HL-60/S4 (cell line): ENCODE results near the gene DTX2.
"Not testable (repeated sequence)": the region's sequence is repeated elsewhere in the genome, so short reads cannot be mapped to it uniquely, and the experiment has no call there.

Source experiments
- in situ Hi-C: fragments of 300-500 bp; cut with MboI; formaldehyde crosslinking; loops from 2 replicates; pipeline ENCODE4 v1.14.3; 2022; ENCODE audit warnings: low sequenced_read_pairs

The DTX2 gene

DNA sequence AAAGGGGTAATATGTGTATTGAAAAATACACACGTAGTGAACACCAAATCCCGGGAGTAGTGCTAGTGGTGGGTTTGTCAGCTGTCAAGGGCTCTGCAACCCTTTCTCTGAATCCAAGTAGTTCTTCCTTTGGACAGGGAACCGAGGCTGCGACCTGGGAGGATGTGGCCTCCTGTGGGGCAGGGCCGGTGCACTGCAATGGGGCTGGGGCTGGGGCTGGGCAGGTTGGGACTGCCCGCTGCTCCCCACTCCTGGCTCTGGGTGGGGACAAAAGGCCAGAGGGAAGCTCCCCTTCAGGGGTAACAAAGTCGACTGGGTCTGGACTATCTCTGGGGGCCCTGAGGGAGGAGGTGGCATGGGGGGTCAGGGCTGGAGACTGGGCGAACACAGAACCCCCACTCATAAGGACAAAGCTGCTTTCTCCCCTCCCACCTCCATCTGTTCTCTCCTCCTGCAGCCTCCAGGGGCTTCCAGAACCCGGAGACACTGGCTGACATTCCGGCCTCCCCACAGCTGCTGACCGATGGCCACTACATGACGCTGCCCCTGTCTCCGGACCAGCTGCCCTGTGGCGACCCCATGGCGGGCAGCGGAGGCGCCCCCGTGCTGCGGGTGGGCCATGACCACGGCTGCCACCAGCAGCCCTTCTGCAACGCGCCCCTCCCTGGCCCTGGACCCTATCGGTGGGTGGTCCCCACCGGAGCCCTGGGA, 49.8 kb downstream of the DTX2 start:
- in situ Hi-C loops = not testable (repeated sequence)

DNA sequence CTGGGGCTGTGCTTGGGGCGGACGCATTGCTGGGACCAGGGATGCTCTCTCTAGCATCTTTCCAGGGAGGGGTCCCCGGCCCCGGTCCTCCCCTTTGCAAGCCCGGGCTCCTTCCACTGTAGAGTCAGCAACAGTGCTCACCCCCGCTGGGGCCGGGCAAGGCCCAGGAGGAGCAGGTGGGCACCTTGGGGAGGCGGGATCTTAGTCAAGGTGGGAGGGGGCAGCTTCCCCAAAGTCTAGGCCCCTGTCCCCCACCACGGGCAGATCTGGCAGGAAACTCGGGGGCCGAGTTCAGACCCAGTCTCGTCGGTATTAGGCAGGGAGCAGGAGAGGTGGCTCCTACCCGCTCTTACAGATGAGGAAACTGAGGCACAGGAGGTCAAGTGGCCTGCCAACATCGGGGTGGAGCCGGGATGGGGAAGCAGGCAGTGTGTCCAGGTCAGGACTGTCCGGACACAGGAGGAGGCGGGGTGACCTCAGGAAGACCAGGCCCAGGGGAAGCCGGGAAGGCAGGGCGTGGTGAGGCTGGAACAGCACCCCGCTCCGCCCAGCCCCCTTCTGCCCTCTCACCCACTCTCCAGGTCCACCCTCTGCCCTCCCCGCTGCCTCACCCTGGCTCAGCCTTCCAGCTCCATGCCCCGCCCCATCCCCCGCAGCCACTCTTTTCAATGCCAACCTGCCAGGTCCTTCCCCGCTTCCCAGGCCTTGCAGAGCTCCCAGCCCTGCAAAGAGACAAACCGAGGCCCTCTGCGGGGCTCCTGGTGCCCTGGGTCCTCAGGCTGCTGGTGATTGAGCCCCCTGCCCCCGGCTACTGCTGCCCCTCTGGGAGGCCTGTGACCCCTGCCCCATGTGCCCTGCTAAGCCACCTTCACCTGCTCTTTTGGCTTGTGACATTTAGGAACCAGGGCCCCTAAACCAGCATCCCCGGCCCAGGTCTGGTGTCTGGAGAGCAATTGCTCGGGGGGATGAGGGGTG, 50.7 kb downstream of the DTX2 start:
- in situ Hi-C loops = not testable (repeated sequence)

DNA sequence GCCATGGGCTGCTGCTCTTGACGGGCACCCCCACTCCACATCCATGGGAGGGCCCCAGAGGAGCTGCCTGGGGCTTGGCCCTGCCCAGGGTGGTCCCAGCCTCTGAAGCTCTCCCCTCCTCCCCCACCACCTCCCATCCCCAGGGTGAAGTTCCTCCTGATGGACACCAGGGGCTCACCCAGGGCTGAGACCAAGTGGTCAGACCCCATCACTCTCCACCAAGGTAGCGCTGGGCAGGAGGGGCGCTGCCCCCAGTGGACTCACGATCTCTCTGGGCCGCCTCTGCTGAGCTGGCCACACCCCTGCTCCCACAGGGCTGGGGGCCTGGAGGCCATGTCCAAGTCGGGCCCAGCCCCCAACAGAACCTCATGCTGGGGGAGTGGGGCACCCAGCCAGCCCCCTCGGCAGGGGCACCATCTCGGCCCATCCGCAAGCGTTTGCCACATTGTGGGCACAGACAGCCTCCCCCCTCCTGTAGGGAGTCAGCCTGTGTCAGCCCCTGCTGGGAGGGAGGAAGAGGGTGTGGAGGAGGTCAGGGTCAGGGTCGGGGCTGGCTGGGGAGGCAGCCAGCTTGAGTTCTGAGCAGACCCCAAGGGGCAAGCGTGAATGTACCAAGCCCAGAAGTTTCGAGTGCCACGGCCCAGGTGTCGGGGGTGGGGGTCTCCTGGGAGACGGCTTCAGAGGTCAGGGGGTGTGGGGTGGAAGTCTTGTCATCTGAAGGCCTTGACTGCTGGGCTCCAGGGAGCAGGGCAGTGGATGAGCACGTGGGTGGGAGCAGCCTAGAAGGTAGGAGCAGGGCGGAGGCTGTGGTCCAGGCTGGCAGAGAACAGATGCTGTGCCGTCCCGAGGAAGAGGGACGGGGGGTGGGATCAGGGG, 51.7 kb downstream of the DTX2 start:
- in situ Hi-C loops = no loop called here

DNA sequence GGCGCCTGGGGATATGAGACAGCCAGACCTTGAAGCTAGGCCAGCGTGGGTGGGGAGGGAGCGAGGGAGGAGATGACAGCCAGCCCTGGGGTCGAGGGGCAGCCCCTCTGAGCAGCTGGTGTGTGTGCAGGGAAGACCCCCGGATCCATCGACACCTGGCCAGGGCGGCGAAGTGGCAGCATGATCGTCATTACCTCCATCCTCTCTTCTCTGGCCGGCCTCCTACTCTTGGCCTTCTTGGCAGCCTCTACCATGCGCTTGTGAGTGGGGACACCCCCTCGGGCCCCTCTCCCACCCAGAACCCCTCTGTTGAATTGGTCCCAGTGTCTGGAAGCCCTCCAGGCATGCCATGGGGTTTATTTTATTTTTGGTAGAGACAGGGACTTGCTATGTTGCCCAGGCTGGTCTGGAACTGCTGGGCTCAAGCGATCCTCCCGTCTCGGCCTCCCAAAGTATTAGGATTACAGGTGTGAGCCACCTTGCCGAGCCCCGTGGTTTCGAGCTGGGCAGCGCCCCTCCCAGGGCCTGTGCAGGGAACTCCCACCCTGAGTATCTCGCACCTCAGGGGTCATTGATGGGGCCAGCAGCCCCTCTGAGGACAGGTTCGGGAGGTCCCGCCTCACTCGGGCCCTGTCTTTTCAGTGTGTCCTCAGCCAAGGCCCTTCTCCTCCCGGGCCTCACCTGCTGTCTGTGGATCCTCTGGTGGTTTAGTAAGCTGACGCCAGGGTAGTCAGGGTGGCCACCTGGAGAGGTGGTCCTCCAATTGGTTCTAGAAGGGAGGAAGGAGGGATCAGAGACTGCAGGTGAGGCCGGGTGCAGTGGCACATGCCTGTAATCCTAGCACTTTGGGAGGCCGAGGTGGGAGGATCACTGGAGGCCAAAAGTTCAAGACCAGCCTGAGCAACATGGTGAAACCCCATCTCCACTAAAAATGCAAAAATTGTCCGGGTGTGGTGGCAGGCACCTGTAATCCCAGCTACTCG, 52.6 kb downstream of the DTX2 start:
- in situ Hi-C loops = no loop called here

DNA sequence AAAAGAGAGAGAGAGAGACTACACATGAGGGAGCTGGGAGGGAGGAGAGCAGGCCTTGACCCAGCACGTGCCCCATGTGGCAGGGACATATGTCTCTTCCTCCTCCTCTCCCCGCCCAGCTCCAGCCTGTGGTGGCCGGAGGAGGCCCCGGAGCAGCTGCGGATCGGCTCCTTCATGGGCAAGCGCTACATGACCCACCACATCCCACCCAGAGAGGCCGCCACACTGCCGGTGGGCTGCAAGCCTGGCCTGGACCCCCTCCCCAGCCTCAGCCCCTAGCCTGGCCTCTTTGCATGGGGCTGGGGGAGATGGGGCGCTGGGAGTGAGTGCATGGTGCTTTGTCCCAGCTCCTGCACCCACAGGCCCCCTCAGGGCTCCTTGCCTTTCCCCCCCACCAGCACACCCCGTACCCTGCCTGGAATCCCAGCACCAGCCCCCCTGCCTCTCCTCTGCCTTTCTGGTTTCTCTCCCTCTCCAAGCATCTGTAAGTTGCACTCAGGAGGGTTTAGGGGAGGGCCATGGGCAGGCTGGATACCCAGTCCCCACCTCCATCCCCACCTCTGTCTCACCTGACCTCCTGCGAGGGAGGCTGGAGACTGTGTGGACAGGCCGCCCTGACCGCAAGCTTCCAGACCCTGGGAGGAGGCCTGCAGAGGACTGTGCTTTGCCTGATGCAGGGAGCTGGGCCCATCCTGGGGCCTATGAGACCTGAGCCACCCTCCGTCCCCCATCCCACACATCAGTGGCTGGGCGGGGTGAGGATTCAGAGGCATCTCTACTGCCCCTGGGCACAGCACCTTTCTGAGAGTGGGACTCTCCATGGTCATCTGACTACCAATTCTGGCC, 53.6 kb downstream of the DTX2 start:
- in situ Hi-C loops = no loop called here

DNA sequence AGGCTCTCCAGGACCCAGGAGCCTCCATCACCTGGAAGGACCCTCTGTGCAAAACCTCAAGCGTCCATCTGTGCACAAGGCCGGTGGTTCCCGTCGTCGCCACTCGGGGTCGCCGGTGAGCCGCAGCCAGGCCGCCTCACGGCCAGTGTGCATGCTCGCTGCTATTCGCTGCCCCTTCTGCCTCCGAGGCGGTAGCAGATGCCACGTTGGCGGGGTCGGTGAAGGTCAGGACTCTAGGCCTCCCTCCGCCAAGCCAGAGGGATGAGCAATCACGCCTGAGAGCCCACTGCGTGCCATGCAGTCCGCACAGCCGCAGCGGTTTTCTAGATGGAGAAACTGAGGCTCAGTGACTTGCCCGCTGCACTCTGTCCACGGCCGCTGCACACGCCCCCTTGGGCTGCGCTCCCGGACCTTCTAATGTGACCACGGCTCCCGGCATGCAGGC, 54.5 kb downstream of the DTX2 start:
- in situ Hi-C loops = no loop called here

DNA sequence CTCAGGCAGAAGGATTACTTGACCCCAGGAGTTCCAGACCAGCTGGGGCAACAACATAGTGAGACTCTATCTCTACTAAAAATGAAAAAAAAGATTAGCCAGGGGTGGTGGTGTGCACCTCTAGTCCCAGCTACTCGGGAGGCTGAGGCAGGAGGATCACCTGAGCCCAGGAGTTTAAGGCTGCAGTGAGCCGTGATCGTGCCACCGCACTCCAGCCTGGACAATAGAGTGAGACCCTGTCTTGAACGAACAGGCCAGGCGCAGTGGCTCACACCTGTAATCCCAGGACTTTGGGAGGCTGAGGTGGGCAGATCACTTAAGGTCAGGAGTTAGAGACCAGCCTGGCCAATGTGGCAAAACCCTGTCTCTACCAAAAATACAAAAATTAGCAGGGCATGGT, 55.4 kb downstream of the DTX2 start:
- in situ Hi-C loops = not testable (repeated sequence)

DNA sequence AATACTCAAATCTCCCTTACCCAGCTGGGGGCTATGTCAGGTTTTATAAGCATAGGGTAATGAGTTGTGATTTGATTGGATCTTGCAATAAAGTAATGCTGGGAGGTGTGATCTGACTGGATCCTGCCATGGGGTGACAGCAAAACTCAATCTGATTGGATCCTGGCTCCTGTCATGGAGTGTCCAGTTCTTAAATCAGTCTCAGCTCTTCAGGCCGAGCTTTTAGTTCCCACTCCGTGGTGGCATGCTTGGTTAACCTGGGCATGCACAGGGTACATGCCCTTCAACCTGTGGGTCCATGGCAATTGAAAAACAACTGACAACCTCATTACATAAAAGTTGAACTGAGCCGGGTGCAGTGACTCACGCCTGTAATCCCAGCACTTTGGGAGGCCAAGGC, 64.7 kb downstream of the DTX2 start:
- in situ Hi-C loops = not testable (repeated sequence)

DNA sequence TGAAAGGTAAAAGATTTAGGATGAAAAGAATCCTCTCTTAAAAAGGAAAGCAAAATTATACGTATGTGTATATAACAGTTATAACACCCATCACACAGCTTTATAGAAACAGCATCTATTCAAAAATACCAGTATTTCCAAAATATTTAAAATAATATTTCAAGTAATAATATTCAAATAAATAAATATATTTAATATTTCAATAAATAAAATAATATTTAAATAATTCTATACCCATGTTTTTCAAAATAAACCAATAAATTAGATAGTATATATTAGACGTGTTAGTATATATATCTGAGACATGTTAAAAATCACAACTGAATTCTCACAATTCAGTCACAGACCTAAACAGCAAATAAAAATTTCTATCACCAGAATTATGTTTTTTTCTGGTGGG, 70.1 kb downstream of the DTX2 start:
- in situ Hi-C loops = not testable (repeated sequence)

DNA sequence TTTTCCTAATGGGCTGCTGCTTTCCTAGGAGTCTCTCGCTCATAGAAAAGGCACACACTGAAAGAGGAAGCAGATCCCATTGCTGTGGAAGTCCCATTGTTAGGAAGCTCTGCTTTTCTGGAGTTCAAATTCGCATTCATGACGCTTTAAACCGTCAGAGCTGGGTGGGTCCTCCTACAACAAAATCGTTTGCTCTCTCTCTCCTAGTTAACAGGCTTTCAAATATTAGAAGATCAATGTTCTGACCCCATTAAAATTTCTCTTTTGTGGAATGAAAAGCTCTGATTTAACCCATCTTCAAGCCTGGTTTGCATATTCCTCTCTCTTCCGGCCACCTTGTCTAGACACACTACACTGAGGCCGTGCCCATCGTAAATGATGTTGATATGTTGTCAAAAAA, 81.7 kb downstream of the DTX2 start, which contains the start of gene SPDYE16:
TSS of gene SPDYE16 (minus strand) at position 101 of the 400 bp plus-strand sequence. CDS start 1,838 bp downstream, outside the sequence.
- in situ Hi-C loops = not testable (repeated sequence)

DNA sequence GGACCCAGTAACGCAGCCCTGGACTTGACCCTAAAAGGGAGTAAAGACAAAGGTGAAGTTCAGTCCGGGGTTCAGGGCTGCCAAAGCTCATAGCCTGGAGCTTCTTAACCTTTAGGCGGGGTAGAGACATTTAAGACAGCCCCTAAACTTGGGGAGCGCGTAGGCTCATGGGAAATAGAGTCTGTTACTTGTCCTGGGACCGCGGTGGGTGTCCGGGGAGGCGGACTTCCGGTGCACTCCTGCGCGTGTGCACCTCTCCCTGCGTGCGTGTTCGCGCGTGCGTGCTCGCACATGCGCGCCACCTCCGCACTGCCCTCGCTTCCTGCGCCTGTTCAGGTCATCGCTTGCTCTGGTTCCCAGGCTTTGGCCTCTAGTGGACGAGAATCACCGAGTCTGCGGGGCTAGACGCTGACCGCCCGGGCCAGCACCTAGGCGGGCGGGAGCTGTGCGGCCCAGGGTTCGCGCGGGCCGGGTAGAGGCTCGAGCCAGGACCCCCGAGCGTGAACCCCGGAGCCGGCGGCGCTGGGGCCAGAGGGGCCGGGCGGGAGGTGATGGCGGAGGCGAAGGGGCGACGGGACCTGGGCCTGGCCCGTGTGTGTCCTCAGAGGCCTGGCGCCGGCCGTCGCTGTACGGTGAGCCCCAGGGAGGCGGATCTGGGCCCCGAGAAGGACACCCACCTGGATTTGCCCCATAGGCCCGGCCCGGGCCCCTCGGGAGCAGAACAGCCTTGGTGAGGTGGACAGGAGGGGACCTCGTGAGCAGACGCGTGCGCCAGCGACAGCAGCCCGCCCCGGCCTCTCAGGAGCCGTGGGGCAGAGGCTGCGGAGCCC, 87.7 kb downstream of the DTX2 start:
- in situ Hi-C loops = not testable (repeated sequence)

DNA sequence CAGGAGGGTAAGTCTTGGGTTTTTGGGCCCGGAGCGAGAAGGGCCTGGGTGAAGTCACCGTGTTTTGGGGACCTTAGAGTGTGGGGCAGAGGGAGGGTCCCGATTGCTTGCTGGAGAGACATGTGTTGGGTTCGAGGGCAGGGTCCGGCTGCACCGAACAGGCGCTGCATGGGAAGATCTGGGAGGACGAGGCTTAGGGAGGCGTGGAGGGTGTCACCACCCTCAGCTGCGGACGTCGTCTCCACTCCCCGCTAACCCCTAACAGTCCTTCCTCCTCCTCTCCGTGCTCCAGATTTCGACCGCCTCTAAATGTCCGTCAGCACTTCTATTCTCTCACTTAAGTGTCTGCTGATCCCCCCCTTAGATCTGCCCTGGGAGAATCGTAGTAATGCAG, 88.3 kb downstream of the DTX2 start:
- in situ Hi-C loops = not testable (repeated sequence)

DNA sequence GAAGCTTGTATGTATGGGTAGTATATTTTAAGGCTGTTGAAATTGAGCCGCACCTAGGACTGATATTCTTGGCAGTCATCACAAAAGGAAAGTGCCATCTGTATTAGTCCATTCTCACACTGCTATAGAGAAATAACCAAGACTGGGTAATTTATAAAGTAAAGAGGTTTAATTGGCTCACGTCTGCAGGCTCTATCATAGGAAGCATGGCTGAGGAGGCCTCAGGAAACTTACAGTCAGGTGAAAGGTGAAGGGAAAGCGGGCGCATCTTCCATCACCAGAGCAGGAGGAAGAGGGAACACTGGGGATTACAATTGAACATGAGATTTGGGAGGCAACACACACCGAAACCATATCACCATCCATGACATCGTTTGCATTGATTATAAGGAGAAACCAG, 90.5 kb downstream of the DTX2 start:
- in situ Hi-C loops = not testable (repeated sequence)
